HepG2 (cell line): ENCODE results near the gene ABHD2. TPM values are rescaled to one million over a fixed set of nuclear protein-coding genes. Genes with fewer than 3 reads are reported as not detected.

ENCODE experiments used
- HES4 ChIP-seq: sonication (generic); formaldehyde crosslinking; IDR thresholded peaks from 2 replicates; pipeline ENCODE4 v1.9.0; 2021; ENCODE audit warnings: mild to moderate bottlenecking, missing genetic modification reagents, borderline replicate concordance
- HNRNPL ChIP-seq: fragments of 200-400 bp; formaldehyde crosslinking; IDR thresholded peaks from 2 replicates; pipeline ENCODE4 v1.6.1; 2017; ENCODE audit warnings: mild to moderate bottlenecking, low read depth, low read length
- MIER3 ChIP-seq: IDR thresholded peaks from 2 replicates; pipeline ENCODE4 v1.6.1; 2016; ENCODE audit warnings: missing compliant biosample characterization, borderline replicate concordance
- STAT5B ChIP-seq: sonication (generic); formaldehyde crosslinking; IDR thresholded peaks from 2 replicates; pipeline ENCODE4 v1.4.0; 2020; ENCODE audit warnings: missing genetic modification reagents
- ZNF44 ChIP-seq: sonication (generic); formaldehyde crosslinking; IDR thresholded peaks from 2 replicates; pipeline ENCODE4 v1.5.1; 2020; ENCODE audit warnings: mild to moderate bottlenecking, missing genetic modification reagents
- polyA plus RNA-seq, 8 experiments: library from polyadenylated mRNA; depleted of rRNA in 3 of 8; stranded (reverse) in 7 of 8; unstranded in 1 of 8; fragments of >200 nt; fragmentation: Illumina TruSeq in 4 of 8; extraction: Trizol in 4 of 8; gene quantifications; 2 replicates each; pipeline versions ENCODE4 v1.2.1 to v1.2.3, GENCODE V29; 2011 to 2016; ENCODE audit warnings: low read depth in 4 of 8, missing spikeins in 1 of 8, mixed read lengths in 1 of 8; ENCODE audit not compliant: insufficient read depth in 1 of 8
- total RNA-seq, 5 experiments: library from RNA; depleted of rRNA; stranded (reverse); fragments of >200 nt; fragmentation: Illumina TruSeq; extraction: Trizol; gene quantifications; 2 replicates each; pipeline ENCODE4 v1.2.3, GENCODE V29; 2016; ENCODE audit warnings: low read depth in 1 of 5
- TF ChIP-seq, protein P1 (sequence below), 2 experiments: IDR thresholded peaks; 2 replicates each; pipeline ENCODE4 v1.6.1; 2011 to 2012; ENCODE audit warnings: low read length in 2 of 2, borderline replicate concordance in 1 of 2, low read depth in 1 of 2, mild to moderate bottlenecking in 1 of 2, moderate library complexity in 1 of 2
- TF ChIP-seq, protein P2 (sequence below): sonication (generic); formaldehyde crosslinking; IDR thresholded peaks from 2 replicates; pipeline ENCODE4 v1.4.0; 2020; ENCODE audit warnings: mild to moderate bottlenecking, low read depth, missing genetic modification reagents
- TF ChIP-seq, protein P3 (sequence below): sonication (generic); formaldehyde crosslinking; IDR thresholded peaks from 2 replicates; pipeline ENCODE4 v1.5.0; 2020; ENCODE audit warnings: mild to moderate bottlenecking, missing genetic modification reagents, borderline replicate concordance
- TF ChIP-seq, protein P4 (sequence below): sonication (generic); formaldehyde crosslinking; IDR thresholded peaks from 2 replicates; pipeline ENCODE4 v1.4.0; 2020; ENCODE audit warnings: missing genetic modification reagents, borderline replicate concordance

The ABHD2 gene
- total and polyA plus RNA-seq, 2 of the 13 experiments (the other 11 are each of a cell fraction or from before 2014, with no cell fraction given): 14.8 to 22.4 TPM

DNA sequence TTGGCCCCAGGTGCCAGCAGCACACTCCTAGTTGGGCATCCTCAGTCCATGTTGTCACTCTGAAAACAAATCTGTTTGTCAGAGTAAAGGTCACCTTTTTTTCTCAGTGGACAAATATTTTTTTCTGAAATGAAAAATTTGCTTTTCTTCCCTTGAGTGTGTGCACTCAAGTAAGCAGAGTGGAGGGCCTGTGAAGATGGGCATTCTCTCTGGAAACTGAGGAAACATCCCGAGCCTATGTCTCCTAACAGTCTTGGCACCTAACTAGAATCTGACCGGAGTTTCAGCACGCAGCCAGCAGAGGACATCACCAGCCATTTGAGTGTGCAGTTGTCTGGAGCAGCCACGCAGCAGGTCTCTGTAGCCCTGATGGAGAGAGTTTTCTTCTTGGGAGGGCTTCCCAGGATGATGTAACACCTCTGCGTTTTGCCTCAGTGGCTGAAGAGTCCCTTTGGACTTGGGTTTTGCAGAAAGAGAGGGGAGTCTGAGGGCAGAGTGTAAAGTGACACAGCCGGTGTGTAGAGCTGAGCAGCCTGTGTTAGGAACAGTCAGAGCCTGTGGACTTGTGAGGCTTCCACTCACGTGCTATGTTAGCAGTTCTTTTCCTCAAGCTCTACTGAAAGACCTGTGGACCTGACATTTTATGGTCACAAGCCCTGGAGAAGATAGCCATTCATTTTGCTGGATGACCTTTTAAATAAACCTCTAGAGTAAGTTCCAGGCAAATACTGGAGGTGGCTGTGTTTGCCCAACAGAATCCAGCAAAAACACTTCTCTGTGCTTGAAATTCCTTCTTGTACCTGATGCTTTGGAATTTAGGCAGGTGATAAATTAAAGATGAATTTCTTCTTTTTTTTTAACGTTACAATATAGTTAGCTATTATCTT is 51.6 kb downstream of the ABHD2 start (continued):
- TF ChIP-seq HNRNPL (no peak), MIER3 (CRISPR knock-in tag) (no peak), HES4 (CRISPR knock-in tag) (no peak), ZNF44 (no peak), STAT5B (no peak)
- TF ChIP-seq, protein P1, sequence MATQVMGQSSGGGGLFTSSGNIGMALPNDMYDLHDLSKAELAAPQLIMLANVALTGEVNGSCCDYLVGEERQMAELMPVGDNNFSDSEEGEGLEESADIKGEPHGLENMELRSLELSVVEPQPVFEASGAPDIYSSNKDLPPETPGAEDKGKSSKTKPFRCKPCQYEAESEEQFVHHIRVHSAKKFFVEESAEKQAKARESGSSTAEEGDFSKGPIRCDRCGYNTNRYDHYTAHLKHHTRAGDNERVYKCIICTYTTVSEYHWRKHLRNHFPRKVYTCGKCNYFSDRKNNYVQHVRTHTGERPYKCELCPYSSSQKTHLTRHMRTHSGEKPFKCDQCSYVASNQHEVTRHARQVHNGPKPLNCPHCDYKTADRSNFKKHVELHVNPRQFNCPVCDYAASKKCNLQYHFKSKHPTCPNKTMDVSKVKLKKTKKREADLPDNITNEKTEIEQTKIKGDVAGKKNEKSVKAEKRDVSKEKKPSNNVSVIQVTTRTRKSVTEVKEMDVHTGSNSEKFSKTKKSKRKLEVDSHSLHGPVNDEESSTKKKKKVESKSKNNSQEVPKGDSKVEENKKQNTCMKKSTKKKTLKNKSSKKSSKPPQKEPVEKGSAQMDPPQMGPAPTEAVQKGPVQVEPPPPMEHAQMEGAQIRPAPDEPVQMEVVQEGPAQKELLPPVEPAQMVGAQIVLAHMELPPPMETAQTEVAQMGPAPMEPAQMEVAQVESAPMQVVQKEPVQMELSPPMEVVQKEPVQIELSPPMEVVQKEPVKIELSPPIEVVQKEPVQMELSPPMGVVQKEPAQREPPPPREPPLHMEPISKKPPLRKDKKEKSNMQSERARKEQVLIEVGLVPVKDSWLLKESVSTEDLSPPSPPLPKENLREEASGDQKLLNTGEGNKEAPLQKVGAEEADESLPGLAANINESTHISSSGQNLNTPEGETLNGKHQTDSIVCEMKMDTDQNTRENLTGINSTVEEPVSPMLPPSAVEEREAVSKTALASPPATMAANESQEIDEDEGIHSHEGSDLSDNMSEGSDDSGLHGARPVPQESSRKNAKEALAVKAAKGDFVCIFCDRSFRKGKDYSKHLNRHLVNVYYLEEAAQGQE (IDR thresholded peaks at IDR 0.05; ENCODE audit: borderline replicate concordance in 1 of 2, low read depth in 1 of 2, low read length in 2 of 2): no peak
- TF ChIP-seq, protein P2, sequence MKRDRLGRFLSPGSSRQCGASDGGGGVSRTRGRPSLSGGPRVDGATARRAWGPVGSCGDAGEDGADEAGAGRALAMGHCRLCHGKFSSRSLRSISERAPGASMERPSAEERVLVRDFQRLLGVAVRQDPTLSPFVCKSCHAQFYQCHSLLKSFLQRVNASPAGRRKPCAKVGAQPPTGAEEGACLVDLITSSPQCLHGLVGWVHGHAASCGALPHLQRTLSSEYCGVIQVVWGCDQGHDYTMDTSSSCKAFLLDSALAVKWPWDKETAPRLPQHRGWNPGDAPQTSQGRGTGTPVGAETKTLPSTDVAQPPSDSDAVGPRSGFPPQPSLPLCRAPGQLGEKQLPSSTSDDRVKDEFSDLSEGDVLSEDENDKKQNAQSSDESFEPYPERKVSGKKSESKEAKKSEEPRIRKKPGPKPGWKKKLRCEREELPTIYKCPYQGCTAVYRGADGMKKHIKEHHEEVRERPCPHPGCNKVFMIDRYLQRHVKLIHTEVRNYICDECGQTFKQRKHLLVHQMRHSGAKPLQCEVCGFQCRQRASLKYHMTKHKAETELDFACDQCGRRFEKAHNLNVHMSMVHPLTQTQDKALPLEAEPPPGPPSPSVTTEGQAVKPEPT (CRISPR knock-in tag): no peak
- TF ChIP-seq, protein P3, sequence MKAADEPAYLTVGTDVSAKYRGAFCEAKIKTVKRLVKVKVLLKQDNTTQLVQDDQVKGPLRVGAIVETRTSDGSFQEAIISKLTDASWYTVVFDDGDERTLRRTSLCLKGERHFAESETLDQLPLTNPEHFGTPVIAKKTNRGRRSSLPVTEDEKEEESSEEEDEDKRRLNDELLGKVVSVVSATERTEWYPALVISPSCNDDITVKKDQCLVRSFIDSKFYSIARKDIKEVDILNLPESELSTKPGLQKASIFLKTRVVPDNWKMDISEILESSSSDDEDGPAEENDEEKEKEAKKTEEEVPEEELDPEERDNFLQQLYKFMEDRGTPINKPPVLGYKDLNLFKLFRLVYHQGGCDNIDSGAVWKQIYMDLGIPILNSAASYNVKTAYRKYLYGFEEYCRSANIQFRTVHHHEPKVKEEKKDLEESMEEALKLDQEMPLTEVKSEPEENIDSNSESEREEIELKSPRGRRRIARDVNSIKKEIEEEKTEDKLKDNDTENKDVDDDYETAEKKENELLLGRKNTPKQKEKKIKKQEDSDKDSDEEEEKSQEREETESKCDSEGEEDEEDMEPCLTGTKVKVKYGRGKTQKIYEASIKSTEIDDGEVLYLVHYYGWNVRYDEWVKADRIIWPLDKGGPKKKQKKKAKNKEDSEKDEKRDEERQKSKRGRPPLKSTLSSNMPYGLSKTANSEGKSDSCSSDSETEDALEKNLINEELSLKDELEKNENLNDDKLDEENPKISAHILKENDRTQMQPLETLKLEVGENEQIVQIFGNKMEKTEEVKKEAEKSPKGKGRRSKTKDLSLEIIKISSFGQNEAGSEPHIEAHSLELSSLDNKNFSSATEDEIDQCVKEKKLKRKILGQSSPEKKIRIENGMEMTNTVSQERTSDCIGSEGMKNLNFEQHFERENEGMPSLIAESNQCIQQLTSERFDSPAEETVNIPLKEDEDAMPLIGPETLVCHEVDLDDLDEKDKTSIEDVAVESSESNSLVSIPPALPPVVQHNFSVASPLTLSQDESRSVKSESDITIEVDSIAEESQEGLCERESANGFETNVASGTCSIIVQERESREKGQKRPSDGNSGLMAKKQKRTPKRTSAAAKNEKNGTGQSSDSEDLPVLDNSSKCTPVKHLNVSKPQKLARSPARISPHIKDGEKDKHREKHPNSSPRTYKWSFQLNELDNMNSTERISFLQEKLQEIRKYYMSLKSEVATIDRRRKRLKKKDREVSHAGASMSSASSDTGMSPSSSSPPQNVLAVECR (CRISPR knock-in tag): peak; percentile 34; the same call in 1 of the 2 replicates
- TF ChIP-seq, protein P4, sequence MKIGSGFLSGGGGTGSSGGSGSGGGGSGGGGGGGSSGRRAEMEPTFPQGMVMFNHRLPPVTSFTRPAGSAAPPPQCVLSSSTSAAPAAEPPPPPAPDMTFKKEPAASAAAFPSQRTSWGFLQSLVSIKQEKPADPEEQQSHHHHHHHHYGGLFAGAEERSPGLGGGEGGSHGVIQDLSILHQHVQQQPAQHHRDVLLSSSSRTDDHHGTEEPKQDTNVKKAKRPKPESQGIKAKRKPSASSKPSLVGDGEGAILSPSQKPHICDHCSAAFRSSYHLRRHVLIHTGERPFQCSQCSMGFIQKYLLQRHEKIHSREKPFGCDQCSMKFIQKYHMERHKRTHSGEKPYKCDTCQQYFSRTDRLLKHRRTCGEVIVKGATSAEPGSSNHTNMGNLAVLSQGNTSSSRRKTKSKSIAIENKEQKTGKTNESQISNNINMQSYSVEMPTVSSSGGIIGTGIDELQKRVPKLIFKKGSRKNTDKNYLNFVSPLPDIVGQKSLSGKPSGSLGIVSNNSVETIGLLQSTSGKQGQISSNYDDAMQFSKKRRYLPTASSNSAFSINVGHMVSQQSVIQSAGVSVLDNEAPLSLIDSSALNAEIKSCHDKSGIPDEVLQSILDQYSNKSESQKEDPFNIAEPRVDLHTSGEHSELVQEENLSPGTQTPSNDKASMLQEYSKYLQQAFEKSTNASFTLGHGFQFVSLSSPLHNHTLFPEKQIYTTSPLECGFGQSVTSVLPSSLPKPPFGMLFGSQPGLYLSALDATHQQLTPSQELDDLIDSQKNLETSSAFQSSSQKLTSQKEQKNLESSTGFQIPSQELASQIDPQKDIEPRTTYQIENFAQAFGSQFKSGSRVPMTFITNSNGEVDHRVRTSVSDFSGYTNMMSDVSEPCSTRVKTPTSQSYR (CRISPR knock-in tag): no peak
